Pancreas (tissue), 10 donors: ENCODE measurements around the gene RBM43. TPM values are rescaled to one million over a fixed set of nuclear protein-coding genes. Genes with fewer than 3 reads are reported as not detected.

Experiments used
- ATAC-seq, 4 donors: fragments of 200-7000 bp; cut with Tn5 transposase; one replicate each; pipeline versions ENCODE4 v1.8.0 to v1.9.1; 2020; ENCODE audit warnings: mild to moderate bottlenecking in 4 of 4, moderate library complexity in 4 of 4
- DNase-seq, 6 donors: peaks; one replicate each; pipeline ENCODE4 v3.0.0-alpha.2; 2020
- FAIRE-seq: peaks from 2 replicates; lab custom pipeline; 2012; peaks lifted over from hg19 to GRCh38; lab: Jason Lieb, UNC
- H3K27ac ChIP-seq, 4 donors: fragments of 200-600 bp; sonication (generic); 1 replicate in 3 of 4; 2 replicates in 1 of 4; pipeline versions ENCODE4 v1.5.0 to v1.8.0; 2020
- H3K27me3 ChIP-seq, 4 donors: fragments of 200-600 bp; one replicate each; pipeline ENCODE4 v1.8.0; 2021
- H3K36me3 ChIP-seq, 3 donors: fragments of 200-600 bp; sonication (generic) in 1 of 3; one replicate each; pipeline versions ENCODE4 v1.5.0 to v1.8.0; 2020 to 2021
- H3K4me1 ChIP-seq, 3 donors: fragments of 200-600 bp; one replicate each; pipeline ENCODE4 v1.8.0; 2021
- H3K4me3 ChIP-seq, 4 donors: fragments of 200-600 bp; sonication (generic) in 2 of 4; one replicate each; pipeline versions ENCODE4 v1.5.0 to v1.8.0; 2020 to 2021
- H3K9me3 ChIP-seq, 4 donors: fragments of 200-600 bp; one replicate each; pipeline ENCODE4 v1.8.0; 2021
- WGBS, 2 donors: extraction: QIAGEN DNeasy Blood & Tissue Kit; methylation state at CpG; one replicate each; pipeline ENCODE4 v1.1.7; 2013; 5-methylcytosine and 5-hydroxymethylcytosine counted together
- intact Hi-C, 3 donors: fragments of 100-400 bp; cut with DNase I; formaldehyde crosslinking; loops; one replicate each; pipeline versions ENCODE4 v1.11.1 to v1.14.2; 2022
- polyA plus RNA-seq, 2 donors: library from polyadenylated mRNA; stranded (reverse); fragments of 200-250 nt; gene quantifications; one replicate each; pipeline ENCODE4 v1.2.3, GENCODE V29; 2013
- total RNA-seq, 6 donors: library from RNA; stranded (reverse); fragmentation: NEBNext Ultra II Directional in 4 of 6; extraction: Animal tissue kit (Norgen Biotek cat#: 25700) in 4 of 6; gene quantifications; one replicate each; pipeline versions ENCODE4 v1.2.1 to v1.2.4, GENCODE V29; 2021 to 2023
- TF ChIP-seq, protein P1 (sequence below), 4 donors: fragments of 200-600 bp; sonication (generic) in 3 of 4; IDR thresholded peaks; one replicate each; pipeline versions ENCODE4 v1.5.0 to v1.8.0; 2021; ENCODE audit warnings: antibody characterized with exemption in 4 of 4
- donor health status: healthy with polysubstance abuse.
- donor health status: DM: no; HTN: no; CAD: no; lungs with moderate emphysema.
- donor health status: DM: no; HTN: no; CAD: no.
- donor health status: control.
- donor health status: control.
- donor health status: Bipolar disorder and iron deficiency.
- donor health status: DM: yes; HTN: yes; CAD: no.
- donor health status: DM: no; HTN: no; CAD: no.
- donor health status: DM: no; HTN: no; CAD: no.
- donor health status: DM: yes; HTN: yes; CAD: no.

RBM43 gene
- total and polyA plus RNA-seq, 8 donors, result 1.4 to 4.2 (median 2.8) TPM

DNA sequence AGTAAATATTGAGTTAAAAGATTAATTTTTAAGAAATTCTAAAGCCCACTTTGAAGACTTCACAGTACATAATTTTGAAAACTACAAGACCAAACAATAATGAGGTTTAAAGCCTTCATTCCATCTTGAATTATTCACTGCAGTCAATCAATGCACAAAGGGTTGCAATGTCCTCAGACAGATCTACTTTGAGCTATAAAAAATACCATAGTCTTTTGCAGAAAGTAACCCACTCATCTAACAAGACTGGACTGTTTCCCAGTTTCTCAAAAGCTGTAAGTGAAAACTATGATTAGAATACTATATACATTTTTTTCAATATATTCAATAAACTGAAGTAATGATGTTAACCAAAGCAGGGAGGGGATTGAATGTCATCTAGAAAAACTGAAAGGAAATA lies 10.2 kb upstream of the RBM43 start:
- Histone ChIP-seq H3K4me3 (no peak overlapping the region), H3K27ac (no peak overlapping the region), H3K4me1 (no peaks in the 10 kb centered on the region), H3K9me3 (no peaks in the 10 kb centered on the region), H3K36me3 (peaks cover 0 to 16% (median 0%) of the 10 kb centered on the region in 3 donors), H3K27me3 (no peaks in the 10 kb centered on the region)
- ATAC-seq (no peak), FAIRE-seq (no peak), DNase-seq (no peak)
- intact Hi-C loops, result no loop called here
- TF ChIP-seq, protein P1, sequence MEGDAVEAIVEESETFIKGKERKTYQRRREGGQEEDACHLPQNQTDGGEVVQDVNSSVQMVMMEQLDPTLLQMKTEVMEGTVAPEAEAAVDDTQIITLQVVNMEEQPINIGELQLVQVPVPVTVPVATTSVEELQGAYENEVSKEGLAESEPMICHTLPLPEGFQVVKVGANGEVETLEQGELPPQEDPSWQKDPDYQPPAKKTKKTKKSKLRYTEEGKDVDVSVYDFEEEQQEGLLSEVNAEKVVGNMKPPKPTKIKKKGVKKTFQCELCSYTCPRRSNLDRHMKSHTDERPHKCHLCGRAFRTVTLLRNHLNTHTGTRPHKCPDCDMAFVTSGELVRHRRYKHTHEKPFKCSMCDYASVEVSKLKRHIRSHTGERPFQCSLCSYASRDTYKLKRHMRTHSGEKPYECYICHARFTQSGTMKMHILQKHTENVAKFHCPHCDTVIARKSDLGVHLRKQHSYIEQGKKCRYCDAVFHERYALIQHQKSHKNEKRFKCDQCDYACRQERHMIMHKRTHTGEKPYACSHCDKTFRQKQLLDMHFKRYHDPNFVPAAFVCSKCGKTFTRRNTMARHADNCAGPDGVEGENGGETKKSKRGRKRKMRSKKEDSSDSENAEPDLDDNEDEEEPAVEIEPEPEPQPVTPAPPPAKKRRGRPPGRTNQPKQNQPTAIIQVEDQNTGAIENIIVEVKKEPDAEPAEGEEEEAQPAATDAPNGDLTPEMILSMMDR (IDR thresholded peaks at IDR 0.05), result no peak

DNA sequence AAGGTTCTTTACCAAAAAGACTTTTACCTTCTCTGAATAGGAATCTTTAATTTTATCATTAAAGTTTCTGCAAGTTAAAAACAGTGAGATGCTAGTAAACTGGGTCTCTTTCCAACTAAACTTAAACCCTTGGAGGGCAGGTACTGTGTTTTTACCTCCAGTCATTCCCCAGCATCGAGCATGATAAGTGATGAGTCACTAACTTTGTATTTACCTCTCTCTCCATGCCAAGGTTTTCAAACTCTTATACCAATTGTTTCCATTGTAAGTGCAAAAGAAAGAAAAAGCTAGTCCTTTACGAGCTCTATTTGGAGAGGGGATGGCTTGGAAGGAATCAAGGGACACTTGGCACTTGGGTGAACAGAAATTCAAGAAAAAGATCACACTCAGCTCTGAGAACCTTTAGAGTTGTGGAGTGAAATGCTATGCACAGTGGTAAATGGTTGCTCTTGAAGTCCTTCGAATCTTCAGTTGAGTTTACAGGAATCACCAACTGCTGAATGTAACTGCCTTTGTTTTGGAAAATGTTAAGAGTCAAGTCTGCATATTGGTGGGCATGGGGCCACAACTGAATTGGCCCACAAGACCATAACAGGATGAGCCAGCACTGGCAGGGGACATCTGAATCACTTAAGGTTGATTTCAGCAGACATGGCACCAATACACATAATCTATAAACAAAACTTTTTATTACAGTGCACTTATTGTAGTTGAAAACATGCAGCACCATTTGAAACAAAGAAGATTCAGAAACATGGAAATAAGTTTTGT lies 8.3 kb upstream of the RBM43 start:
- 69 to 76% methylated on average over 3 of the region's 3 CpGs for WGBS, 2 donors
- intact Hi-C loops, result no loop called here
- Histone ChIP-seq H3K27ac (no peak overlapping the region), H3K4me3 (no peak overlapping the region), H3K9me3 (no peaks in the 10 kb centered on the region), H3K36me3 (peaks cover 0 to 16% (median 0%) of the 10 kb centered on the region in 3 donors), H3K4me1 (no peaks in the 10 kb centered on the region), H3K27me3 (no peaks in the 10 kb centered on the region)
- no peak for FAIRE-seq
- TF ChIP-seq, protein P1 (IDR thresholded peaks at IDR 0.05), result no peak
- no peak for DNase-seq
- ATAC-seq, result no peak

DNA sequence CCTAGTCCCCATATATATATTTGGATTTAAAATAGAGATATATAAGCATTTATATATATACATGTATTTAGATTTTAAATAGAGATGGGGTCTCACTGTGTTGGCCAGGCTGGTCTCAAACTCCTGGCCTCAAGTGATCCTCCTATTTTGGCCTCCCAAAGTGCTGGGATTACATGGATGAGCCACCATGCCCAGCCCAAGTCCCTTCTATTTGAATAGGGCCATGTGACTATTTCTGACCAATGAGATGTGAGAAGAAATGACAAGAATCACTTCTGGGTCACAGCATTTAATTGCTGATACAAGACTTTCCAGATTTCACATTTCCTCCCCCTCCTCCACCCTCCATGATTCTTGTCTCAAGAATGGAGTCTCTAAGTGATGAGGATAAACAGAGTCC lies 6.4 kb upstream of the RBM43 start:
- H3K36me3 ChIP-seq, result peaks cover 0 to 16% (median 0%) of the 10 kb centered on the region in 3 donors
- ATAC-seq (no peak), DNase-seq (no peak), FAIRE-seq (no peak)
- no peak overlapping the region for H3K4me3 ChIP-seq
- no peaks in the 10 kb centered on the region for H3K27me3 ChIP-seq
- intact Hi-C loops, result no loop called here
- H3K4me1 ChIP-seq, result peaks cover 0 to 7% (median 0%) of the 10 kb centered on the region in 3 donors
- H3K27ac ChIP-seq, result no peak overlapping the region
- no peaks in the 10 kb centered on the region for H3K9me3 ChIP-seq
- TF ChIP-seq, protein P1 (IDR thresholded peaks at IDR 0.05), result no peak

DNA sequence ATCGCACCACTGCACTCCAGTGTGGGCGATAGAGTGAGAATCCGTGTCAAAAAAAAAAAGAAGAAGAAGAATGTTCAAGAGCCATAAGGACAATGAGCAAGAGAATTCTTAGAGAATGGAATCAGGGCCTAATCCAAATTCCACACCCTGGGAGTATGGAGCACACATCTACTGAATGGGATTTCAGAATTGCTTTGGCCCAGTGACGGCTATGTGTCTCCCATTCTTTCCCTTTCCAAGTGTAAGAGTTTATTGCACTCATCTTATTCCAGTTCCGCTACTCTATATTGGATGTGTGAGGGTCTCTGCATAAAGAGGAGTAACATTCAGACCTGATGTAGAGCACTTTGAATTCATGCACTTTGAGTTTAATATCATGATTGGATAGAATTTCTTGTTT lies 5.9 kb upstream of the RBM43 start:
- peaks cover 0 to 14% (median 0%) of the 10 kb centered on the region in 3 donors for H3K36me3 ChIP-seq
- H3K4me1 ChIP-seq, result peaks cover 0 to 7% (median 0%) of the 10 kb centered on the region in 3 donors
- 97 to 98% methylated on average over 5 of the region's 5 CpGs for WGBS, 2 donors
- H3K9me3 ChIP-seq, result no peaks in the 10 kb centered on the region
- FAIRE-seq (no peak), ATAC-seq (no peak), DNase-seq (no peak)
- H3K27me3 ChIP-seq, result no peaks in the 10 kb centered on the region
- H3K27ac ChIP-seq, result no peak overlapping the region
- H3K4me3 ChIP-seq, result no peak overlapping the region
- TF ChIP-seq, protein P1 (IDR thresholded peaks at IDR 0.05), result no peak
- intact Hi-C loops, result no loop called here

DNA sequence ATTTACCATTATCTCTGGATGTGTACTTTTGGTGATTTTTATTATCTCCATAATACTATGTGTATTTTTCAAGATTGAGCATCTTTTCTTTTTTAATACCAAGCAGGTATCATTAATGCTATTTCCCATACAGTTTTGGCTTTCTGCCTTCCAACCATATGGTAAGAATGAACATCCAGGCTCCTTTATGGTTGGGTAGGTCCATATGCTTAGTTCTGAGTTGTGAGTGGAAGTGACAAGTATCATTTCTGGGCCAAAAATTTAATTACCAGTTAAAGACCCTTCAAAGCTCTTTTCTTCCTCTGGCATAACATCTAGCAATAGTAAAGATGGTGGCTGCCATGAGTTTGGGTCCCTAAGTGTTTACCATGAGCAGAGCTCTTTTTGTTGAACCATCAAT lies 4.3 kb upstream of the RBM43 start:
- no peak overlapping the region for H3K4me3 ChIP-seq
- peaks cover 0 to 8% (median 0%) of the 10 kb centered on the region in 3 donors for H3K36me3 ChIP-seq
- no peaks in the 10 kb centered on the region for H3K27me3 ChIP-seq
- no peak for ATAC-seq
- H3K4me1 ChIP-seq, result peaks cover 0 to 12% (median 0%) of the 10 kb centered on the region in 3 donors
- TF ChIP-seq, protein P1 (IDR thresholded peaks at IDR 0.05), result no peak
- no peaks in the 10 kb centered on the region for H3K9me3 ChIP-seq
- intact Hi-C loops, result no loop called here
- FAIRE-seq, result no peak
- no peak overlapping the region for H3K27ac ChIP-seq
- DNase-seq, result no peak
